ENCODE data around the gene PLEKHG5. TPM values are rescaled to one million over a fixed set of nuclear protein-coding genes. Genes with fewer than 3 reads are reported as not detected.
A peak's percentile ranks its signal among the peaks of the same experiment; 100 is the strongest.

Gene PLEKHG5
- total and polyA plus RNA-seq, 2 donors (not counting 1 experiment from before 2014, with no cell fraction given): 0.42 to 3.3 TPM

GRCh38 chr1:6515771-6516170 is 24.3 kb upstream of the PLEKHG5 start:
- no peaks in the 10 kb centered on the region for H3K79me2 ChIP-seq (ENCODE audit: control insufficient read depth, insufficient read depth, low read length)
- TF ChIP-seq, protein P1, sequence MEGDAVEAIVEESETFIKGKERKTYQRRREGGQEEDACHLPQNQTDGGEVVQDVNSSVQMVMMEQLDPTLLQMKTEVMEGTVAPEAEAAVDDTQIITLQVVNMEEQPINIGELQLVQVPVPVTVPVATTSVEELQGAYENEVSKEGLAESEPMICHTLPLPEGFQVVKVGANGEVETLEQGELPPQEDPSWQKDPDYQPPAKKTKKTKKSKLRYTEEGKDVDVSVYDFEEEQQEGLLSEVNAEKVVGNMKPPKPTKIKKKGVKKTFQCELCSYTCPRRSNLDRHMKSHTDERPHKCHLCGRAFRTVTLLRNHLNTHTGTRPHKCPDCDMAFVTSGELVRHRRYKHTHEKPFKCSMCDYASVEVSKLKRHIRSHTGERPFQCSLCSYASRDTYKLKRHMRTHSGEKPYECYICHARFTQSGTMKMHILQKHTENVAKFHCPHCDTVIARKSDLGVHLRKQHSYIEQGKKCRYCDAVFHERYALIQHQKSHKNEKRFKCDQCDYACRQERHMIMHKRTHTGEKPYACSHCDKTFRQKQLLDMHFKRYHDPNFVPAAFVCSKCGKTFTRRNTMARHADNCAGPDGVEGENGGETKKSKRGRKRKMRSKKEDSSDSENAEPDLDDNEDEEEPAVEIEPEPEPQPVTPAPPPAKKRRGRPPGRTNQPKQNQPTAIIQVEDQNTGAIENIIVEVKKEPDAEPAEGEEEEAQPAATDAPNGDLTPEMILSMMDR (conservative IDR thresholded peaks at IDR 0.05 in 1 of 2, IDR thresholded peaks at IDR 0.05 in 1 of 2; ENCODE audit: low read depth in 1 of 2, low read length in 2 of 2): no peak
- no peak for TF ChIP-seq EZH2 (IDR thresholded peaks at IDR 0.05; ENCODE audit: low read length, missing control alignments)
- peak in 1 of 2 donors; percentile 51 for DNase-seq (ENCODE audit: low read depth in 2 of 2)
- no peak overlapping the region for H3K9ac ChIP-seq (ENCODE audit: insufficient read depth, low read length)
- no peak overlapping the region for H3K4me3 ChIP-seq (replicated peaks in 1 of 4; ENCODE audit: control extremely low read depth in 1 of 4, insufficient read depth in 1 of 4, low read depth in 3 of 4, low read length in 4 of 4)
- H3K27me3 ChIP-seq (ENCODE audit: control insufficient read depth, insufficient read depth, low read length): no peaks in the 10 kb centered on the region
- no peak overlapping the region for H3K4me2 ChIP-seq (ENCODE audit: extremely low read depth, insufficient read depth, low read length)
- H4K20me1 ChIP-seq (ENCODE audit: control insufficient read depth, extremely low read depth, insufficient read depth, low read length): no peaks in the 10 kb centered on the region
- no peaks in the 10 kb centered on the region for H3K36me3 ChIP-seq (ENCODE audit: control insufficient read depth, insufficient read depth, low read length)
- H3K4me1 ChIP-seq (ENCODE audit: control insufficient read depth, extremely low read depth, insufficient read depth, low read length): no peaks in the 10 kb centered on the region
- H3K27ac ChIP-seq (ENCODE audit: insufficient read depth, low read length): no peak overlapping the region
- H3K9me3 ChIP-seq (ENCODE audit: control insufficient read depth, insufficient read depth, low read depth, low read length): no peaks in the 10 kb centered on the region
- H2AFZ ChIP-seq (ENCODE audit: low read length): no peak overlapping the region

GRCh38 chr1:6513320-6513801 is 21.9 kb upstream of the PLEKHG5 start:
- Histone ChIP-seq H3K9me3 (ENCODE audit: control insufficient read depth, insufficient read depth, low read depth, low read length) (no peaks in the 10 kb centered on the region), H3K36me3 (ENCODE audit: control insufficient read depth, insufficient read depth, low read length) (no peaks in the 10 kb centered on the region), H3K4me2 (ENCODE audit: extremely low read depth, insufficient read depth, low read length) (no peak overlapping the region), H3K4me3 (replicated peaks in 1 of 4; ENCODE audit: control extremely low read depth in 1 of 4, insufficient read depth in 1 of 4, low read depth in 3 of 4, low read length in 4 of 4) (no peak overlapping the region), H2AFZ (ENCODE audit: low read length) (no peak overlapping the region), H4K20me1 (ENCODE audit: control insufficient read depth, extremely low read depth, insufficient read depth, low read length) (no peaks in the 10 kb centered on the region), H3K9ac (ENCODE audit: insufficient read depth, low read length) (no peak overlapping the region), H3K79me2 (ENCODE audit: control insufficient read depth, insufficient read depth, low read length) (no peaks in the 10 kb centered on the region), H3K27ac (ENCODE audit: insufficient read depth, low read length) (no peak overlapping the region), H3K27me3 (ENCODE audit: control insufficient read depth, insufficient read depth, low read length) (no peaks in the 10 kb centered on the region), H3K4me1 (ENCODE audit: control insufficient read depth, extremely low read depth, insufficient read depth, low read length) (no peaks in the 10 kb centered on the region)
- TF ChIP-seq EZH2 (IDR thresholded peaks at IDR 0.05; ENCODE audit: low read length, missing control alignments): no peak
- TF ChIP-seq, protein P1 (conservative IDR thresholded peaks at IDR 0.05 in 1 of 2, IDR thresholded peaks at IDR 0.05 in 1 of 2; ENCODE audit: low read depth in 1 of 2, low read length in 2 of 2): no peak
- DNase-seq (ENCODE audit: low read depth in 2 of 2): peak in 1 of 2 donors; percentile 47

DNA sequence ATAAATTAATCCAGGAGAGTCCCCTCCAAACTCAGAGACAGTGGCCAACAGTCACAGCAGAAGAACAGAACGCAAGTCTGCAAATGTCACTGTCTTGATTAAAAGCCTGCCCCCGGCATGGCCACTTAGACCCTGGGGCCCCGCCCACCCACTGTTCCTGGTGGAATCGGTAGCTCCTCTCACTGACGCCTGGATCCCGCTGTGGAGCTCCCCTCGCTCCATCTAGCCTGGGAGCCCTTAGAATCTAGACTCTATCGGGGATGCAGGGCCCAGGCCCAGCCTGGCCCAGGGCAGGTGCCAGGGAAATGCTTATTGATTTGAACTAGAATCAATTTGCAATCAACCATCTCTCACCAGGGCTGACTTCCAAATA is 21.4 kb upstream of the PLEKHG5 start:
- no peaks in the 10 kb centered on the region for H3K36me3 ChIP-seq (ENCODE audit: control insufficient read depth, insufficient read depth, low read length)
- H3K9ac ChIP-seq (ENCODE audit: insufficient read depth, low read length): no peak overlapping the region
- no peak for DNase-seq (ENCODE audit: low read depth in 2 of 2)
- no peak for TF ChIP-seq EZH2 (IDR thresholded peaks at IDR 0.05; ENCODE audit: low read length, missing control alignments)
- TF ChIP-seq, protein P1 (conservative IDR thresholded peaks at IDR 0.05 in 1 of 2, IDR thresholded peaks at IDR 0.05 in 1 of 2; ENCODE audit: low read depth in 1 of 2, low read length in 2 of 2): no peak
- no peak overlapping the region for H3K4me3 ChIP-seq (replicated peaks in 1 of 4; ENCODE audit: control extremely low read depth in 1 of 4, insufficient read depth in 1 of 4, low read depth in 3 of 4, low read length in 4 of 4)
- no peaks in the 10 kb centered on the region for H3K79me2 ChIP-seq (ENCODE audit: control insufficient read depth, insufficient read depth, low read length)
- H3K27ac ChIP-seq (ENCODE audit: insufficient read depth, low read length): no peak overlapping the region
- H3K27me3 ChIP-seq (ENCODE audit: control insufficient read depth, insufficient read depth, low read length): no peaks in the 10 kb centered on the region
- no peaks in the 10 kb centered on the region for H3K4me1 ChIP-seq (ENCODE audit: control insufficient read depth, extremely low read depth, insufficient read depth, low read length)
- no peak overlapping the region for H2AFZ ChIP-seq (ENCODE audit: low read length)
- no peak overlapping the region for H3K4me2 ChIP-seq (ENCODE audit: extremely low read depth, insufficient read depth, low read length)
- no peaks in the 10 kb centered on the region for H3K9me3 ChIP-seq (ENCODE audit: control insufficient read depth, insufficient read depth, low read depth, low read length)
- no peaks in the 10 kb centered on the region for H4K20me1 ChIP-seq (ENCODE audit: control insufficient read depth, extremely low read depth, insufficient read depth, low read length)
